Limb (tissue), 2 donors: ENCODE results near the gene ERCC3.
"Not testable (repeated sequence)": the region's sequence is repeated elsewhere in the genome, so short reads cannot be mapped to it uniquely, and the experiment has no call there.

Source experiments
- DNase-seq, 2 donors: peaks; one replicate each; pipeline ENCODE4 v3.0.0-alpha.2; 2016; ENCODE audit errors: extremely low spot score in 2 of 2

The ERCC3 gene

DNA sequence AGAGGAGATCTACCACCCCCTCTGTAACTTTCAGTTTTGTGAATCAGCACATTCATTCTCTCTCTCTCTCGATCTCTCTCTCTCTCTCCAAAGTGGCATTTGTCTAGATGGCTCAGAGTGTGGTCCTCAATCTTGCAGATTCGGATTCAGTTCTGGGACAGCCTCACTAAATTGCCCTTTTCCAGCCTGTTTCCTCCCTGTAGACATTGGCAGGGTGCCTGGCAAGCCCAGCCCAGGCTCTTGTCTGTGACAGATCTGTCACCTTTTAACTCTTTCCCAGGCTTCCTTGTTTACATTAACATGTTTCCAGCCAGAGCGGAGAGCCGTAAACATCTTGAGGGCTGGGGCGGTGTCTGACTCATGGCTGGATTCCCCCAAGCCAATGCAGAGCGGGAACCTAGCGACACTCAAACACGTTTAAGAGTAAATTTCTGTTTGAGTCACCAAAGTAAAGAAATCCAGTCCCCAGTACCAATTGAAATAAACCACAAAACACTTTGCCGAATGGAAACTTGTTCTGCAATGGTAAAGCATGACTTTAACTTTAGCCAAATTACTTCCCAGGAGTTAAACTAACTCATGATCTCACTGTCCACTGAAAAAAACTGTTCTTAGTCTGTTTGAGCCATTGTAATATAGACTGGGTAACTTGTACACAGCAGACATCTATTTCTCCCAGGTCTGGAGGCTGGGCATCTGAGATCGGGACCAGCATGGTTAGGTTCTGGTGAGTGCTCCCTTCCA lies 67.3 kb downstream of the ERCC3 start:
- DNase-seq: no peak

DNA sequence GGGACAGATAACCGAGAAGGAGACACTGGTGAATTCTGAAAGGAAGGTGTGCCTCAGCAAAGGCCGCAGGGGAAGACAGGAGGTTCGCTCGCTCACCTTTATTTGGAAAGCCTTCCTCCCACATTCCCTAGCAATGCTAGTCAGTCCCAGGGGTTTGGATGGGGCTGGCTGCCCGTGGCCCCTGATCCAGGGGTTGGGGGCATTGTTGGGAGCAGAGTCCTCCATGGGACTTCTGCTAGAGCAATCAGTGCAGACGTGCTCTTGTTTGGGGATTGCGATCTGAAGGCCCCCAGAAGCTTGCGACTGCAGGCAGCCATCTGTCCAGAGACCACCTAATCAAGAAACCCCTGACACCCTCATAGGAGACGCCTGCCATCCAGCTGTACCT lies 67.8 kb downstream of the ERCC3 start:
- DNase-seq: no peak

DNA sequence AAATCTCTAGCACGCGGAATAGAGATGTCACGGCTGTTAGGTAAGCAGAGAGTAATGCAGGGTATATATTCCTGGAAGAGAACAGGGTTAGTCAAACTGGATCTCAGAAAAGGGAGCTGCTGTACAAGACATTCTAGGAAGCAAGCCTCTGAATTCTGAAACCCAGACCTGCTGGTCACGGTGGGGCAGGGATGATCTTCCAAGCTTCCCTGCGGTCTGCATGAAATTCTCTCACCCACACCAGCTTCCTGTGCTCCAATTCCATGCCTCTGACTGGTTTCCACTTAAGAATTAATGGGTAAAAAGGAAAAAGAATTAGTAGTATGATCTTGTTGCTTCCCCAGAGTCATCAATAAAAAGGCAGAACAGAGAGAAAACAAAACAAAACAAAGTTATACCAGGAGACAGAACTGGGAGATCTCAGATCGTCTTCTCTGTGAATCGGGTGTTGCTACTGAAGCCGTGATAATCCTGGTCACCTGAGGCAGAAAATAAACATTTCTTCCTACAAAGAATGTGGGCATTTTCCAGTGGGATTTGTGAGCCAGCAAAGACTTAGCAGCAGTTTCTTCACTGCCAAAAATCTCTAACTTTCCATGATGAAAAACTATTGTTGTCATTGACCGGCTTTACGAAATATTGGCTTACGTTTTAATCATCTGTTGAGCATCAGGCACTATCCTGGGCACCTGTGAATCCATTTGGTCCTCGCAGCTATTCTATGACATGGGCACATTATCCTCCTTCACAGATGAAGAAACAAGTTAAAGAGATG lies 68.6 kb downstream of the ERCC3 start:
- no peak for DNase-seq

DNA sequence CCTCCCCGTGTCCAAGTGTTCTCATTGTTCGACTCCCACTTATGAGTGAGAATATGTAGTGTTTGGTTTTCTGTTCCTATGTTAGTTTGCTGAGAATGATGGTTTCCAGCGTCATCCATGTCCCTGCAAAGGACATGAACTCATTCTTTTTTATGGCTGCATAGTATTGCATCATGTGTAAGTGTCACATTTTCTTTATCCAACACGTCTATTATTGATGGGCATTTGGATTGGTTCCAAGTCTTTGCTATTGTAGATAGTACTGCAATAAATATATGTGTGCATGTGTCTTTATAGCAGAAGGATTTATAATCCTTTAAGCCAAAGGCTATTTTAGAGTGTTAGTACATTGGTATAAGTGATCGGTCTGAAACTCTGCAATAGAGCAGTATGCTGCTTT lies 69.8 kb downstream of the ERCC3 start:
- not testable (repeated sequence) for DNase-seq

DNA sequence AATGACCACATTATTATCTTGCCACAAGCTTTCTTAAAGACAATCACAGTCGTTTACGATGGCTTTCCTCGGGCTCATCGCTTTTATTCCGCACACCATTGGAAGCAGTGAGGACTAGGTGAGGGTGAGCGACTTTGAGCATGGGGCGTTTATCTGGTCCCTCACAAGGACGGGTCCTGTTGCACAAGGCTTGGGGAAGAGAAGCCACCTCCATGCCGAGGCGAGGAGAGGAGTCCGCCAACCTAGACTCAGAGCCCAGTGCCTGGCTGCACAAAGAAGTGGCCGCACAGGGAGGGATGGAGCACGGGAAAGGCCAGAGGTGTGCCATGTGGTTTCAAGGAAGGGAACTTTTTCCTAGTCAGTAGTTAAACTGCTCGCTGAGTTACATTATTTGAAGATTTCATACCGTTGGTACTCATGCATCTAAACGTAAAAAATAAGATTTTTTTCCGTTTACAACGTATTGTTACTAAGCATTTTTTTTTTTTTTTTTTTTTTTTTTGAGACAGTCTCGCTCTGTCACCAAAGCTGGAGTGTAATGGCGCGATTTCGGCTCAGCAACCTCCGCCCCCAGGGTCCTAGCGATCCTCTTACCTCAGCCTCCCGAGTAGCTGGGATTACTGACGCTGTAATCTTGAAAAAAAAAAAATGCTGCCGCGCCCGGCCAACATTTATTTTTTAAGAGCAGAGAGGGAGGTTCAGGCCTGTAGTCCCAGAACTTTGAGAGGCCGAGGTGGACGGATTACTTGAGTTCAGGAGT lies 73.0 kb downstream of the ERCC3 start:
- peak in 1 of 2 donors; percentile 52 for DNase-seq

GRCh38 chr2:127220102-127220767 lies 73.7 kb downstream of the ERCC3 start, which contains the start of gene CYP27C1:
Gene CYP27C1 (minus strand): TSS chr2:127220299. CDS start chr2:127220270, 29 bp downstream.
- DNase-seq: peak in 1 of 2 donors; percentile 70

DNA sequence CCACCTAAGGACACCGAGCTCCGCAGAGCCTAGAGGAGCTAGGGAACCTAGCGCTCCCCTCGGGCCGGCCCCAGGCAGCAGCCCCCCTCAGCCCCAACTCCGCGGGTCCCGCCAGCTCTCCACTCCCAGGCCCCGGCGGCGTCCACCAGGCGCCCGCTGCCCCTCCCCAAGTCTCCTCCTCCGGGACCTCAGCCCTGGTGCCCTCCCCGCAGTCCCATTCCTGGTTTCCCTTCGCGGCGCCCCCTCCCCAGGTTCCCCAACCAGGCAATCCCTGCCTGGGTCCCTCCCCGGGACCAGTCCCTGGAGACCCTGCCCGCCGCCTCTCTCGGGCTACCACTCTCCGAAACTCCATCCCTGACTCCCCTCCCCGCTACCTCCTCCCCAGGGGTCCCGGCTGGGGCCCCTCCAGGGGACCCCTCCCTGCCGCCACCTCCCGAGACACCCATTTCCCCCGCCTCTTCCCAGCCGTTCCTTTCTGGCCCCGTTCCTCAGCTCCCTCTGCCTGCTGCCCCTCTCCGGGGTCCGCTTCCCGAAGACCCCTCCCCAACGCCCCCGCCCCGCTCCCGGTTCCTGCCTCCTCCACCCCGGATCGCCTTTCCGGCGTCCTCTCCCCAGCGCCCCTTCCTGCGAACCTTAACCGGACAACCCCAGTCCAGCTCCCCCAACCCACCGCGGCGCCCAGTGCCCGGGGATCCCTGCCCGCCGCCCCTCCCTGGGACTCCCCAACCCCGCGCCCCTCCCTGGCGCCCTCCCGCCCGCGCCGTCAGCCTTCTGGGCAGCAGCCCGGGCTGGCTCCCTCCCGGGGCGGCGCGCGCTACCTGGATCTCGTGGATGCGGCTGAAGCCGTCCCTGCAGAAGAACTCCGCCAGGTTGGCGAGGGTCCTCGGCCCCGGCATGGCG lies 74.5 kb downstream of the ERCC3 start:
- peak in 1 of 2 donors; percentile 82 for DNase-seq

DNA sequence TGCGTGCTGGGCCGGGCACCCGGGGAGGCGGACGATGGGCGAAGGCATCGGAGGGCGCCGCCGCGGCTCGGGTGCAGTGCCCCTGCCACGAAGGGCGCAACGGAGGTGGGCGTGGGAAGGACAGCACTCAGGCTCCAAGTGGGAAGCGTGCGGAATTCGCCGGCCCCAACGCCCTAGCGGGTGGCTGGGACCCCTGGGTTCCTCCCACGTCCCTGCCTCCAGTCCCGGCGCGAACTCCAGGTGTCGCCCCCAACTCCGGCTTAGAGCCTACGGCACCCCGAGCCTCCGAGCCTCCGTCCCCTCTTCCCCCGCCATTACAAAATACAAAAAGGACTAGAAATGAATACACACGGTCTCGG lies 75.2 kb downstream of the ERCC3 start:
- DNase-seq: peak in 1 of 2 donors; percentile 55

DNA sequence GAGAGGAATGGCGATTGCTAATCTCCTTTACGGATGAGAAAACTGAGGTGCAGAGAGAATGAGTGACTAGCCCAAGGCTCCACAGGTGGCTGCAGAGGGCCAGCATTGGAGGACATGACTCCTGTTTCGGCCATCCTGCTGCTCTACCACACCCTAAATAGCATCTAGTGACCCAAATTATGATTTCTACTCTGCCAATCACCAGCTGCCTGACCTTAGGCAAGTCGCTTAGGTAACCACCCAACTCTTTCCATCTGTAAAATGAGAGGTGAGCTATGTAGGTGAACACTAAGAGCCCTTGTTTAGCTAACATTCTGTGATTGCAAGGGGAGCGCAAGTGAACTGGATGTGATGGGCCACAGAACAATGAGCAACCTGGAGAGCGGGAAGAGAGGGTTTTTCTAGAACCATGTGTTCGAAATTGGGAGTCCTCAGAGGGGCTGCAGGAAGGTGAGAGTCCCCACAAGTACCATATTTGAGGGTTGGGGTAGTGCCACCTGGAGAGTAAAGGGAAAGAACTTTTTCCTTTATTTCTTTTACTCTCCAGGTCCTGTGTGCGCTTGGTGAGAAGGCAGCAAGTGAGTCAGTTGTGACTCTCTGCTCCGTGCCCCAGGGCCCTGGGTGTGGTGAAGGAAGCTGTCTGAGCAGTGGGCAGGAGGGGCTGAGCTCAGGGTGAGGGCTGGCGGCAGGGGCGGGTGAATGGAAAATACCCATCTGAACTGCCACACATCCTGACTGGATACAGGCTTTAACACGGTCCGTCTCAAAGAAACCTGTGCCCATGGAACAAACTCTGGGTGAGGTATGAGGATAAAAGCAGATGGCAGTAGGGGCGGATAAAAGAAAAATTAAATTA lies 76.2 kb downstream of the ERCC3 start:
- DNase-seq: no peak

- no peak for DNase-seq
Observed at GRCh38 chr2:127216593-127216992, 77.4 kb downstream of the ERCC3 start.

DNA sequence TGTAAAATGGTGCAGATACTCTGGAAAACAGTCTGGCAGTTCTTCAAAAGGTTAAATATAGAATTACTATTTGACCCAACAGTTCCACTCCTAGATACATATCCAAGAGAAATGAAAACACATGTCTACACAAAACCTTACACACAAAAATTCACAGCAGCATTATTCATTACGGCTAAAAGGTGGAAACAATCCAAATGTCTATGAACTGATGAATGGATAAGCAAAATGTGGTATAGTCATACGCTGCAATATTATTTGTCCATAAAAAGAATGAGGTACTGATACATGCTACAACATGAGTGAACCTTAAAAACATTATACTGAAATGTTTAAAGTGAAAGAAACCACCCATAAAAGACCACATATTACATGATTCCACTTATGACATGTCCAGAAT lies 77.8 kb downstream of the ERCC3 start:
- DNase-seq: no peak

DNA sequence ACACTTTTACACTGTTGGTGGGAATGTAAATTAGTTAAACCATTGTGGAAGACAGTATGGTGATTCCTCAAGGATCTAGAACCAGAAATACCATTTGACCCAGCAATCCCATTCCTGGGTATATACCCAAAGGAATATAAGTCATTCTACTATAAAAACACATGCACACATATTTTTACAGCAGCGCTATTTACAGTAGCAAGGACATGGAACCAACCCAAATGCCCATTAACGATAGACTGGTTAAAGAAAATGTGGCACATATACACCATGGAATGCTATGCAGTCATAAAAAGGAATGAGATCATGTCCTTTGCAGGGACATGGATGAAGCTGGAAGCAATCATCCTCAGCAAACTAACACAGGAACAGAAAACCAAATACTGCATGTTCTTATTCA lies 79.7 kb downstream of the ERCC3 start:
- not testable (repeated sequence) for DNase-seq

DNA sequence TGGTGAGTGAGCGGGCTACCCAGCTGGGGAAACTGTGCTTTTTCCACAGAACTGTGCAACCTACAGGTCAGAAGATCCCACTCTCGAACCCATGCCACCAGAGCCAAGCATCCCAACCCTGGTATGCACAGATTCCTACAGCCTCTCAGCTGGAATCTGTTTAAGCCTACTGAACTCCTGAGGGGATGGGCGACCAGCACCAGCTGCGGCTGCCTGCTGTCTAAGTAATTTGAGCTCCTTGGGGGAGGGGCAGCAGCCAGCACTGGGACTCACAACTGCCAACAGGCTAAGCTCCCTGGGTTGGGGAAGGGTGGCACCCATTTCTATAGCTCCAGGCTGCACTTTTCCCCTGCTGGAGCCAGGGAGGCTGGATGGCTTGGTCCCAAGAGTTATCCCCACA lies 85.6 kb downstream of the ERCC3 start:
- peak in 1 of 2 donors; percentile 63 for DNase-seq
